ENCODE results near the gene ZNF862.
"Not testable (repeated sequence)": the region's sequence is repeated elsewhere in the genome, so short reads cannot be mapped to it uniquely, and the experiment has no call there.

Gene ZNF862

GRCh38 chr7:149882248-149883047, 44.3 kb downstream of the ZNF862 start:
- DNase-seq = no peak

DNA sequence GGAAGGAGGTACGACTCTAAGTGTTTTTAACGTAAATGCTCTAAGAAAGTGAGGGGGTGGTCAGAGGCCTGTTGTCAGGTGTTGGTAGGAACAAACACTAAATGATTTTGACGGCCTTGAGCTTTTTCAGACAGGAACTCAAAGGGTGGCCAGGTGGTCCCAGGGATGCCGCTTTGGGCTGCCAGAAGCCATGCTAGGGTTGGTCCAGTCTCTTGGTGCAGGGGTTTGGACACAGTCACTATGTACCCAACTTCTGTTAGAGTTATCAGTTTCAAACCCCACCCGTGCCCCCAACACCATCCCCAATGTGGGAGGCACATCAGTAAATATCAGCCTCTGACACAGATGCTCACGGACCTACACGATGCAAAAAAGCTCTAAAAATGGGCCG, 44.9 kb downstream of the ZNF862 start:
- no peak for DNase-seq

- peak; percentile 49 for DNase-seq
Observed at GRCh38 chr7:149883452-149883861, 45.3 kb downstream of the ZNF862 start.

DNA sequence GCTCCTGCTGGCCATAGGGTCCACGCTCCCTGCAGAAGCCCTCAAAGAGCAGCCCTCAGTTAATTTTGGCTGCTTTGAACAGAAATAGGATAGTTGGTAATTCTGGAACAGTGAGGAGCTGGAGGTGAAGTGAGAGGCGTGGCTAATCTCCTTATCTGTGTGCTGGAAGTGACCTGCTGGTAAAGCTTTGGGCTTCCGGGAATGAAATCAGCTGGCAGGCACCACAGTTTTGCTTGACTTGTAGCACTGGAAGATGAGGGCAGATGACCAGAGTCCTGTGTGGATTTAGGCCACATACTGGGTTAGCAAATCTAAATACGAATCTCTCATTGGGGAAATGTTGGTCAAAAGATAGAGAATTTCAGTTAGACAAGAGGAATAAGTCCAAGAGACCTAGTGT, 45.8 kb downstream of the ZNF862 start:
- no peak for DNase-seq

GRCh38 chr7:149884541-149884940, 46.4 kb downstream of the ZNF862 start:
- no peak for DNase-seq

- DNase-seq = no peak
Observed at GRCh38 chr7:149885191-149886017, 47.2 kb downstream of the ZNF862 start.

- DNase-seq = no peak
Observed at GRCh38 chr7:149886018-149886415, 47.8 kb downstream of the ZNF862 start.

GRCh38 chr7:149887311-149887710, 49.1 kb downstream of the ZNF862 start:
- no peak for DNase-seq

DNA sequence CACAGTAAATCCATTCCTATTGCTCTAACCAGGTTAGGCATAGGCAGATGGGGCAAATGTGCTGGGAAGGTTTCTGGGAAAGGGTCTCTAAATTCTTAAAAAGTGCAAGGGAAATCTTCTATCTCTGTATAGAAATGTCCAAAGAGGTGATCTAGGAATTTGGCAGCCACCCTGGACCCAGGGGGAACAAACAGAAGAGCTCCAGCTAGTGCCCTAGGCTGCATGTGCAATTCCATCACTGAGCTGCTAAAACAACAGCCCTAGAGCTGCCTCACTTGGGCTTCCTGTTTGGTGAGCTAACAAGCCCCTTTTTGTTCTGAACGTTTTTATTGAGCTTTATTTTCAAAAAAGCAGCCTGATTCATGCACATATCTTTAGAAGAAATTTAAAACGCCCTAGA, 52.5 kb downstream of the ZNF862 start:
- not testable (repeated sequence) for DNase-seq

- not testable (repeated sequence) for DNase-seq
Observed at GRCh38 chr7:149894957-149895356, 56.8 kb downstream of the ZNF862 start.

DNA sequence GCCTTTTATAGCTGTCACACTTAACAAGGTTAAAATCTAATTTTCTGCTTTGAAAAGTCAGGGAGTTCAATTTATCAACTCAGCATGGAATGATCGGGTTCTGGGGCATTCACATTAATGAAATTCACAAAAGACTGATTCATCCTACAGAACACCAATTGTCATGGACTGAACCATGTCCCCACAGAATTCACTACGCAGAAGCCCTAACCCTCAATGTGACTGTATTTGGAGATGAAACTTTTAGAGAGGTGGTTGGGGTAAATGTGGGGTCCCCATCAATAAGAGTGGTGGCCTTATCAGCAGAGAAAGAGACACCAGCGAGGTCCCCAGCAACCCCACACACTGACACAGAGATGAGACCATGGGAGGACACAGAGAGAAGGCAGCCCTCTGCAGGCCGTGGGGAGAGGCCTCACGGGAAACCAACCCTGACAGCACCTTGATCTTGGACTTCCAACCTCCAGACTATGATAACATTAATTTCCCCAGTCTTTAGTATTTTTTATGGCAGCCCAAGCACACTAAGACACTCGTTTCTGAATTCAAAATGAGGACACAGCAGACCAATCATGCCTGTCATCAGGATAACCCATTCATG, 69.7 kb downstream of the ZNF862 start:
- not testable (repeated sequence) for DNase-seq

- DNase-seq = not testable (repeated sequence)
Observed at GRCh38 chr7:149910219-149910618, 72.0 kb downstream of the ZNF862 start.

- not testable (repeated sequence) for DNase-seq
Observed at GRCh38 chr7:149912126-149912525, 74.0 kb downstream of the ZNF862 start.

All from NCI-H1105 treated with DMSO at 0.1 percent for 48 hours (cell line).